K562 (cell line): ENCODE data around the gene BBOX1. TPM values are rescaled to one million over a fixed set of nuclear protein-coding genes. Genes with fewer than 3 reads are reported as not detected.

Source experiments
- ATF6 ChIP-seq: sonication (generic); formaldehyde crosslinking; IDR thresholded peaks from 2 replicates; pipeline ENCODE4 v1.4.0; 2020; ENCODE audit warnings: mild to moderate bottlenecking, missing genetic modification reagents
- BCOR ChIP-seq: fragments of 450-650 bp; IDR thresholded peaks from 2 replicates; pipeline ENCODE4 v1.6.1; 2016
- CXXC5 ChIP-seq: fragments of 250-450 bp; sonication (Bioruptor Pico); IDR thresholded peaks from 2 replicates; pipeline ENCODE4 v1.8.0; 2022; ENCODE audit warnings: inconsistent platforms, mild to moderate bottlenecking, moderate library complexity
- EP300 ChIP-seq: IDR thresholded peaks from 2 replicates; pipeline ENCODE4 v1.6.1; 2012; ENCODE audit warnings: low read length, improper control_type of control experiment
- GABPB2 ChIP-seq: fragments of 250-450 bp; sonication (Bioruptor Pico); conservative IDR thresholded peaks from 2 replicates; pipeline ENCODE4 v1.5.1; 2021; ENCODE audit warnings: mild to moderate bottlenecking
- HDAC2 ChIP-seq: fragments of 450-650 bp; IDR thresholded peaks from 2 replicates; pipeline ENCODE4 v1.6.1; 2016; ENCODE audit warnings: mild to moderate bottlenecking
- JUN ChIP-seq, 2 experiments: sonication (generic) in 1 of 2; formaldehyde crosslinking in 1 of 2; IDR thresholded peaks; 2 replicates each; pipeline versions ENCODE4 v1.6.1 to v1.8.0; 2012 to 2022; ENCODE audit warnings: borderline replicate concordance in 2 of 2, mild to moderate bottlenecking in 2 of 2, improper control_type of control experiment in 1 of 2, low read depth in 1 of 2, low read length in 1 of 2, missing genetic modification reagents in 1 of 2
- MAFK ChIP-seq: IDR thresholded peaks from 2 replicates; pipeline ENCODE4 v1.6.1; 2011; ENCODE audit warnings: low read length, improper control_type of control experiment
- MAX ChIP-seq: sonication (generic); formaldehyde crosslinking; IDR thresholded peaks from 2 replicates; pipeline ENCODE4 v1.9.0; 2022; ENCODE audit warnings: mild to moderate bottlenecking, missing genetic modification reagents
- MYNN ChIP-seq, 2 experiments: sonication (generic); formaldehyde crosslinking in 1 of 2; IDR thresholded peaks; 2 replicates each; pipeline versions ENCODE4 v1.5.0 to v1.6.1; 2016 to 2020; ENCODE audit warnings: antibody characterized with exemption in 1 of 2, missing genetic modification reagents in 1 of 2
- POLR2H ChIP-seq: IDR thresholded peaks from 2 replicates; pipeline ENCODE4 v1.6.1; 2016; ENCODE audit warnings: missing genetic modification characterization, low read depth, mild to moderate bottlenecking, control low read depth, missing compliant biosample characterization, moderate library complexity
- RFX7 ChIP-seq: fragments of 250-450 bp; sonication (Bioruptor Pico); IDR thresholded peaks from 2 replicates; pipeline ENCODE4 v1.5.1; 2021; ENCODE audit warnings: mild to moderate bottlenecking
- SETDB1 ChIP-seq: IDR thresholded peaks from one replicate; pipeline ENCODE4 v1.6.1; 2012; ENCODE audit warnings: low read length, control low read depth, inconsistent platforms
- SMARCA4 ChIP-seq: fragments of 450-650 bp; IDR thresholded peaks from 2 replicates; pipeline ENCODE4 v1.6.1; 2016
- THRAP3 ChIP-seq: fragments of 450-650 bp; IDR thresholded peaks from 2 replicates; pipeline ENCODE4 v1.6.1; 2016; ENCODE audit warnings: mild to moderate bottlenecking, inconsistent platforms, borderline replicate concordance
- TSHZ1 ChIP-seq: fragments of 250-450 bp; sonication (Bioruptor Pico); IDR thresholded peaks from 2 replicates; pipeline ENCODE4 v1.4.0; 2020; ENCODE audit warnings: mild to moderate bottlenecking, moderate library complexity
- ZNF197 ChIP-seq: fragments of 200-800 bp; sonication (Bioruptor generic); IDR thresholded peaks from 2 replicates; pipeline ENCODE4 v1.6.1; 2016; ENCODE audit warnings: low read depth, missing genetic modification characterization, missing compliant biosample characterization
- ZNF395 ChIP-seq: fragments of 200-800 bp; sonication (Bioruptor generic); IDR thresholded peaks from 2 replicates; pipeline ENCODE4 v1.6.1; 2017; ENCODE audit warnings: missing genetic modification characterization, missing compliant biosample characterization
- ZNF707 ChIP-seq: fragments of 250-450 bp; sonication (Bioruptor Pico); conservative IDR thresholded peaks from 2 replicates; pipeline ENCODE4 v1.8.0; 2022; ENCODE audit warnings: inconsistent platforms, mild to moderate bottlenecking, moderate library complexity
- polyA plus RNA-seq, 8 experiments: library from polyadenylated mRNA; depleted of rRNA in 4 of 8; stranded (reverse) in 5 of 8; unstranded in 3 of 8; fragments of >200 nt; fragmentation: Nextera tagmentation in 2 of 8; fragmentation: Illumina TruSeq in 1 of 8; extraction: Ambion mirVana in 2 of 8; extraction: Trizol in 1 of 8; gene quantifications; 2 replicates each; pipeline versions ENCODE4 v1.2.1 to v1.2.3, GENCODE V29; 2011 to 2014; ENCODE audit warnings: inconsistent platforms in 1 of 8, missing spikeins in 1 of 8
- total RNA-seq, 7 experiments: library from RNA; depleted of rRNA in 6 of 7; stranded (reverse); fragments of >200 nt in 6 of 7; fragmentation: Illumina TruSeq in 2 of 7; extraction: Trizol in 2 of 7; gene quantifications; 2 replicates each; pipeline versions ENCODE4 v1.2.1 to v1.2.3, GENCODE V29; 2011 to 2021; ENCODE audit warnings: low replicate concordance in 1 of 7

BBOX1 gene
- total and polyA plus RNA-seq, 9 of the 15 experiments (the other 6 are each of a cell fraction or from before 2014, with no cell fraction given) = not detected

- TF ChIP-seq MYNN (IDR thresholded peaks at IDR 0.05) (no peak), MYNN (CRISPR knock-in tag; IDR thresholded peaks at IDR 0.05) (no peak), ZNF395 (no peak), ZNF197 (CRISPR knock-in tag) (no peak), SETDB1 (no peak), EP300 (no peak), BCOR (no peak), ZNF707 (no peak), GABPB2 (no peak), ATF6 (no peak), JUN (IDR thresholded peaks at IDR 0.05; ENCODE audit: borderline replicate concordance, low read depth, low read length) (peak; percentile 62; the same call in 1 of the 2 replicates), JUN (CRISPR knock-in tag; IDR thresholded peaks at IDR 0.05; ENCODE audit: borderline replicate concordance) (no peak), CXXC5 (CRISPR knock-in tag) (no peak), RFX7 (no peak), THRAP3 (no peak), SMARCA4 (no peak), HDAC2 (no peak), POLR2H (tag) (no peak), MAX (CRISPR knock-in tag) (no peak), TSHZ1 (CRISPR knock-in tag) (no peak), MAFK (no peak)
Measured at GRCh38 chr11:27158456-27159334, 118.1 kb downstream of the BBOX1 start (continued).
